Lower lobe of right lung (tissue), 2 donors: ENCODE measurements around the gene CD80. TPM values are rescaled to one million over a fixed set of nuclear protein-coding genes. Genes with fewer than 3 reads are reported as not detected.

Experiments used
- ATAC-seq, 2 donors: fragments of 200-7000 bp; cut with Tn5 transposase; one replicate each; pipeline ENCODE4 v1.9.1; 2020 to 2022; ENCODE audit warnings: mild to moderate bottlenecking in 2 of 2, moderate library complexity in 2 of 2
- DNase-seq: peaks from one replicate; pipeline ENCODE4 v3.0.0-alpha.2; 2020
- H3K27ac ChIP-seq: fragments of 200-600 bp; one replicate; pipeline ENCODE4 v1.8.0; 2022
- H3K27me3 ChIP-seq: fragments of 200-600 bp; one replicate; pipeline ENCODE4 v1.8.0; 2022; ENCODE audit warnings: low read depth
- H3K36me3 ChIP-seq: fragments of 200-600 bp; one replicate; pipeline ENCODE4 v1.8.0; 2022; ENCODE audit warnings: mild to moderate bottlenecking
- H3K4me1 ChIP-seq: fragments of 200-600 bp; one replicate; pipeline ENCODE4 v1.8.0; 2022
- H3K4me3 ChIP-seq: fragments of 200-600 bp; one replicate; pipeline ENCODE4 v1.8.0; 2022; ENCODE audit warnings: mild to moderate bottlenecking
- H3K9me3 ChIP-seq: fragments of 200-600 bp; one replicate; pipeline ENCODE4 v1.8.0; 2022
- intact Hi-C: fragments of 100-400 bp; cut with DNase I; formaldehyde crosslinking; loops from one replicate; pipeline ENCODE4 v1.11.0; 2022
- total RNA-seq: library from RNA; stranded (reverse); fragmentation: NEBNext Ultra II Directional; extraction: Animal tissue kit (Norgen Biotek cat#: 25700); gene quantifications from one replicate; pipeline ENCODE4 v1.2.1, GENCODE V29; 2021
- TF ChIP-seq, protein P1 (sequence below): fragments of 200-600 bp; IDR thresholded peaks from one replicate; pipeline ENCODE4 v1.8.0; 2022; ENCODE audit warnings: antibody characterized with exemption, mild to moderate bottlenecking
- donor health status: DM: no; HTN: yes; CAD: no; lungs with severe emphysema.

CD80 gene
- total RNA-seq, 1 donor from 2014 or later = 8.6 TPM

DNA sequence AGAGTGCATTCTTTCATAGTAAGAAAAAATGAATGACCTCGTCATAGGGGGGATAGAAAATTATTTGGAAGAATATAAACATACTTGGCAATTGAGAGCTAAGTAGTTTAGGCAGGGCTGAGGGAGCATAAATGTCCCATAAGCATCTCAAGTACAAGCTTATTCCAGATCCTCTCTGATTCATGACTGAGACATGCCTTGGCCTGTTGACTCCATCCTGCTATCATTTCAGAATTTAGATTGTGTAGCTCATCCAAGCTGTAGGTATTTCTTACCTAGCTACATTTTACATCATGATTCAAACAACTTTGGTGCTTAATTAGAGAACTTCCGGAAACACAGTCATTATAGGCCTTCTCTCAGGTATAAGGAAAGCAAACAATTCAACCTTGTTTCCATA, 78.3 kb downstream of the CD80 start:
- peaks cover 79% of the 10 kb centered on the region for H3K36me3 ChIP-seq
- H3K9me3 ChIP-seq = no peaks in the 10 kb centered on the region
- no peak for ATAC-seq
- H3K27me3 ChIP-seq = no peaks in the 10 kb centered on the region
- intact Hi-C loops = no loop called here
- no peak overlapping the region for H3K27ac ChIP-seq
- H3K4me1 ChIP-seq = no peaks in the 10 kb centered on the region
- H3K4me3 ChIP-seq = no peak overlapping the region
- no peak for DNase-seq
- TF ChIP-seq, protein P1, sequence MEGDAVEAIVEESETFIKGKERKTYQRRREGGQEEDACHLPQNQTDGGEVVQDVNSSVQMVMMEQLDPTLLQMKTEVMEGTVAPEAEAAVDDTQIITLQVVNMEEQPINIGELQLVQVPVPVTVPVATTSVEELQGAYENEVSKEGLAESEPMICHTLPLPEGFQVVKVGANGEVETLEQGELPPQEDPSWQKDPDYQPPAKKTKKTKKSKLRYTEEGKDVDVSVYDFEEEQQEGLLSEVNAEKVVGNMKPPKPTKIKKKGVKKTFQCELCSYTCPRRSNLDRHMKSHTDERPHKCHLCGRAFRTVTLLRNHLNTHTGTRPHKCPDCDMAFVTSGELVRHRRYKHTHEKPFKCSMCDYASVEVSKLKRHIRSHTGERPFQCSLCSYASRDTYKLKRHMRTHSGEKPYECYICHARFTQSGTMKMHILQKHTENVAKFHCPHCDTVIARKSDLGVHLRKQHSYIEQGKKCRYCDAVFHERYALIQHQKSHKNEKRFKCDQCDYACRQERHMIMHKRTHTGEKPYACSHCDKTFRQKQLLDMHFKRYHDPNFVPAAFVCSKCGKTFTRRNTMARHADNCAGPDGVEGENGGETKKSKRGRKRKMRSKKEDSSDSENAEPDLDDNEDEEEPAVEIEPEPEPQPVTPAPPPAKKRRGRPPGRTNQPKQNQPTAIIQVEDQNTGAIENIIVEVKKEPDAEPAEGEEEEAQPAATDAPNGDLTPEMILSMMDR = no peak

Other genes with a start within 250 kb of the CD80 start
- gene TMEM39A, start 96.0 kb downstream of the CD80 start, total RNA-seq = 37.9 TPM
- gene POGLUT1, start 90.7 kb downstream of the CD80 start, total RNA-seq = 15.0 TPM
- 99.4 TPM for gene TIMMDC1, start 61.1 kb downstream of the CD80 start, total RNA-seq
- 32.0 TPM for gene ADPRH, start 19.9 kb upstream of the CD80 start, total RNA-seq
- gene PLA1A, start 38.3 kb upstream of the CD80 start, total RNA-seq = 13.1 TPM
- 1.5 TPM for gene POPDC2, start 101.0 kb upstream of the CD80 start, total RNA-seq
- gene COX17, start 117.8 kb upstream of the CD80 start, total RNA-seq = 54.4 TPM
- 9.0 TPM for gene CFAP91, start 143.4 kb upstream of the CD80 start, total RNA-seq
- gene NR1I2, start 222.5 kb upstream of the CD80 start, total RNA-seq = 0.21 TPM